ENCODE measurements around the gene GRK5.

The GRK5 gene

GRCh38 chr10:119352042-119352441, 144.7 kb downstream of the GRK5 start:
- Mint-ChIP-seq H3K4me3 (no peak overlapping the region), H3K27me3 (ENCODE audit: low read depth) (no peaks in the 10 kb centered on the region), H3K27ac (no peak overlapping the region), H3K36me3 (ENCODE audit: low read depth) (peaks cover 30% of the 10 kb centered on the region), H3K9me3 (peaks cover 23% of the 10 kb centered on the region), H3K4me1 (peaks cover 29% of the 10 kb centered on the region)
- no peak for TF ChIP-seq CTCF (IDR thresholded peaks at IDR 0.05; ENCODE audit: unreplicated experiment in 3 of 3)

DNA sequence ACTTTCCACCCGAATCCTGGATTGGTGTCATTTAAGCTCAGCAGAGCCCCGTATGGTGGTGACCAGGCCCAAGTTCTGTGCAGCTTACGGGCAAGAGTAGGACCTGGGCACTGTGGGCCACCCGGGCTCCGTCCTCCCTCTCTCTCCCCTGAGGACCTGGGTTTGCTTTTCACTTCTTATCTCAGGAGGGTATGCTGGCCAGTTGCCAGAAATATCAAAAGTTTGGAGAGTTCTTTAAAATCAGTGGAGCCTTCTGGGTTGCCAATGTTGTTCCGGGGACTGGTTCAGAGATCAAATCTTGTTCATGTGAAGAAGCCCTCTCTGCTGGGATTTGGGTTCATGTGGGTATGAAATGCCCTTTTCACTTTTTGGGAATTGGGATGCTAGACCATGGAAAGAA, 145.4 kb downstream of the GRK5 start:
- Mint-ChIP-seq H3K9me3 (peaks cover 23% of the 10 kb centered on the region), H3K27ac (no peak overlapping the region), H3K4me3 (no peak overlapping the region), H3K27me3 (ENCODE audit: low read depth) (no peaks in the 10 kb centered on the region), H3K4me1 (peaks cover 28% of the 10 kb centered on the region), H3K36me3 (ENCODE audit: low read depth) (peaks cover 30% of the 10 kb centered on the region)
- TF ChIP-seq CTCF (IDR thresholded peaks at IDR 0.05; ENCODE audit: unreplicated experiment in 3 of 3) = no peak

DNA sequence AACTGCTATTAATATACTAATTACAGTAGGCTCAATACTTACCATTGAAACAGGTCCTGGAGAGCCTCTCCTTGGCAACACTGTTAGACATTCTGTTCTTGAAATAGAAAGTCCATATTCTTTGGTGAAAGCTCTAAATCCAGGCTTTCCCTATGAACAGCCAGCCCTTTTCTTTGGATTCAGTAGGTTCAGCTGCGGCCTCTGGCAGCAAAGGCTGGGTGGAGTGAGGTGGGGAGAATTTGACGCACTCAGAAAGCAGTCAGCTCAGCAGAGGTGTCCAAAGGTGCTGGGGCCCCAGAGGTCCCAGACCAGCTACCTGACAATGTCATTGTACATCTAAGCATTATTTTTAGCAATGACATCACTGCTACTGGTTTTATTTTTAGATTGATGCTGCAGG, 146.1 kb downstream of the GRK5 start:
- H3K4me3 Mint-ChIP-seq = no peak overlapping the region
- TF ChIP-seq CTCF (IDR thresholded peaks at IDR 0.05; ENCODE audit: unreplicated experiment in 3 of 3) = no peak
- H3K36me3 Mint-ChIP-seq (ENCODE audit: low read depth) = peaks cover 30% of the 10 kb centered on the region
- no peak overlapping the region for H3K27ac Mint-ChIP-seq
- H3K4me1 Mint-ChIP-seq = peaks cover 22% of the 10 kb centered on the region
- H3K9me3 Mint-ChIP-seq = peaks cover 23% of the 10 kb centered on the region
- no peaks in the 10 kb centered on the region for H3K27me3 Mint-ChIP-seq (ENCODE audit: low read depth)

DNA sequence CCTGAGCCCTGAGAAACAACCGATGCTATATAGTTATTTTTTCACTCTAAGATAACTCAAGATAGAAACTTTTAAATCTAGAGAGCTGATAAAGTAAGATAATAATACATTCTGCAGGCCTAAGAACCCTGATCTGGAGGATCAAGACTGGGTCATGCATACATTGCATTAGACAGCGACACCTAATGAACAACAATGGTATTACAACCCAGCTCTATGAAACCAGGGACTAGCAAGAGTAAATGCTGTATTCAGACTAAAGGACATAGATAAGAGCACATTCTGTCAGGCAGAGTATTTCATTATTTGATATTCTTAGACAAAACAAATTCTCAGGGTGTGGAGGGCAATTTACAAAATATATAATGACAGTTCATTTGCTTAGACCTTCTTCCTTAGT, 148.6 kb downstream of the GRK5 start:
- no peaks in the 10 kb centered on the region for H3K27me3 Mint-ChIP-seq (ENCODE audit: low read depth)
- H3K4me3 Mint-ChIP-seq = no peak overlapping the region
- no peak overlapping the region for H3K27ac Mint-ChIP-seq
- H3K9me3 Mint-ChIP-seq = peaks cover 20% of the 10 kb centered on the region
- TF ChIP-seq CTCF (IDR thresholded peaks at IDR 0.05; ENCODE audit: unreplicated experiment in 3 of 3) = peak in 2 of 3 experiments; percentile 18 to 29
- H3K36me3 Mint-ChIP-seq (ENCODE audit: low read depth) = peaks cover 22% of the 10 kb centered on the region
- H3K4me1 Mint-ChIP-seq = peaks cover 9% of the 10 kb centered on the region

- Mint-ChIP-seq H3K4me1 (peaks cover 19% of the 10 kb centered on the region), H3K27ac (peak overlapping the region in 1 of 3 experiments; percentile 34), H3K36me3 (ENCODE audit: low read depth) (peaks cover 16% of the 10 kb centered on the region), H3K27me3 (ENCODE audit: low read depth) (no peaks in the 10 kb centered on the region), H3K4me3 (no peak overlapping the region), H3K9me3 (peaks cover 17% of the 10 kb centered on the region)
- TF ChIP-seq CTCF (IDR thresholded peaks at IDR 0.05; ENCODE audit: unreplicated experiment in 3 of 3) = no peak
These were observed 150.2 kb downstream of the GRK5 start for GRCh38 chr10:119357412-119358151.

- peaks cover 14% of the 10 kb centered on the region for H3K9me3 Mint-ChIP-seq
- peaks cover 19% of the 10 kb centered on the region for H3K4me1 Mint-ChIP-seq
- no peaks in the 10 kb centered on the region for H3K27me3 Mint-ChIP-seq (ENCODE audit: low read depth)
- H3K4me3 Mint-ChIP-seq = no peak overlapping the region
- H3K36me3 Mint-ChIP-seq (ENCODE audit: low read depth) = peaks cover 12% of the 10 kb centered on the region
- TF ChIP-seq CTCF (IDR thresholded peaks at IDR 0.05; ENCODE audit: unreplicated experiment in 3 of 3) = no peak
- no peak overlapping the region for H3K27ac Mint-ChIP-seq
These were observed 150.8 kb downstream of the GRK5 start for GRCh38 chr10:119358152-119358512.
